HepG2 (cell line): Measurements from ENCODE around the gene PHF10. TPM values are rescaled to one million over a fixed set of nuclear protein-coding genes. Genes with fewer than 3 reads are reported as not detected.

Experiments
- FOXA1 ChIP-seq, 2 experiments: fragments of 450-650 bp in 1 of 2; sonication (generic) in 1 of 2; formaldehyde crosslinking in 1 of 2; IDR thresholded peaks; 2 replicates each; pipeline versions ENCODE4 v1.4.0 to v1.6.1; 2016 to 2020; ENCODE audit warnings: missing genetic modification reagents in 1 of 2
- GTF2F1 ChIP-seq: fragments of 150-350 bp; IDR thresholded peaks from 2 replicates; pipeline ENCODE4 v1.6.1; 2014; ENCODE audit warnings: low read length
- HOXA9 ChIP-seq: sonication (generic); formaldehyde crosslinking; IDR thresholded peaks from 2 replicates; pipeline ENCODE4 v1.8.1; 2022; ENCODE audit warnings: missing genetic modification reagents, mild to moderate bottlenecking, moderate library complexity, borderline replicate concordance
- MZF1 ChIP-seq: sonication (generic); formaldehyde crosslinking; IDR thresholded peaks from 2 replicates; pipeline ENCODE4 v1.8.1; 2023; ENCODE audit warnings: mild to moderate bottlenecking, missing genetic modification reagents, borderline replicate concordance
- NFIC ChIP-seq: IDR thresholded peaks from 2 replicates; pipeline ENCODE4 v1.6.1; 2012; ENCODE audit warnings: mild to moderate bottlenecking, low read length, inconsistent platforms
- PCBP2 ChIP-seq: fragments of 200-400 bp; formaldehyde crosslinking; optimal IDR thresholded peaks from 2 replicates; pipeline ENCODE3; 2018; ENCODE audit warnings: low read length, low read depth; ENCODE audit not compliant: poor library complexity, severe bottlenecking
- POLR2A ChIP-seq, 2 experiments: IDR thresholded peaks; 2 replicates each; pipeline ENCODE4 v1.6.1; 2011; ENCODE audit warnings: low read depth in 2 of 2, low read length in 2 of 2, mild to moderate bottlenecking in 1 of 2, moderate library complexity in 1 of 2; ENCODE audit not compliant: insufficient read depth in 1 of 2
- PRPF4 ChIP-seq: fragments of 200-400 bp; formaldehyde crosslinking; IDR thresholded peaks from 2 replicates; pipeline ENCODE4 v1.6.1; 2016; ENCODE audit warnings: low read length, low read depth; ENCODE audit not compliant: poor library complexity, severe bottlenecking
- RARG ChIP-seq: sonication (generic); formaldehyde crosslinking; IDR thresholded peaks from 2 replicates; pipeline ENCODE4 v1.4.0; 2020; ENCODE audit warnings: low read depth, mild to moderate bottlenecking, missing genetic modification reagents
- RXRB ChIP-seq: IDR thresholded peaks from 2 replicates; pipeline ENCODE4 v1.6.1; 2016; ENCODE audit warnings: borderline replicate concordance, missing genetic modification reagents, missing compliant biosample characterization
- SP140L ChIP-seq: sonication (generic); formaldehyde crosslinking; IDR thresholded peaks from 2 replicates; pipeline ENCODE4 v1.4.0; 2020; ENCODE audit warnings: missing genetic modification reagents, borderline replicate concordance
- TBL1XR1 ChIP-seq: fragments of 150-350 bp; IDR thresholded peaks from 2 replicates; pipeline ENCODE4 v1.6.1; 2014; ENCODE audit warnings: borderline replicate concordance, low read length; ENCODE audit not compliant: partially characterized antibody
- ZFAT ChIP-seq: sonication (generic); formaldehyde crosslinking; conservative IDR thresholded peaks from 2 replicates; pipeline ENCODE4 v1.8.1; 2023; ENCODE audit warnings: missing genetic modification reagents, inconsistent platforms
- ZNF136 ChIP-seq: sonication (generic); formaldehyde crosslinking; IDR thresholded peaks from 2 replicates; pipeline ENCODE4 v1.8.1; 2022; ENCODE audit warnings: low read depth, mild to moderate bottlenecking, moderate library complexity, missing genetic modification reagents
- ZNF180 ChIP-seq: sonication (generic); formaldehyde crosslinking; IDR thresholded peaks from 2 replicates; pipeline ENCODE4 v1.4.0; 2020; ENCODE audit warnings: low read depth, missing genetic modification reagents, borderline replicate concordance
- ZNF263 ChIP-seq: sonication (generic); formaldehyde crosslinking; IDR thresholded peaks from 2 replicates; pipeline ENCODE4 v1.4.0; 2020; ENCODE audit warnings: missing genetic modification reagents
- ZNF331 ChIP-seq: sonication (generic); formaldehyde crosslinking; IDR thresholded peaks from 2 replicates; pipeline ENCODE4 v1.4.0; 2020; ENCODE audit warnings: missing genetic modification reagents
- ZNF557 ChIP-seq: sonication (generic); formaldehyde crosslinking; IDR thresholded peaks from 2 replicates; pipeline ENCODE4 v1.4.0; 2020; ENCODE audit warnings: missing genetic modification reagents
- ZNF605 ChIP-seq: sonication (generic); formaldehyde crosslinking; IDR thresholded peaks from 2 replicates; pipeline ENCODE4 v1.8.0; 2022; ENCODE audit warnings: mild to moderate bottlenecking, missing genetic modification reagents
- ZNF703 ChIP-seq: sonication (generic); formaldehyde crosslinking; IDR thresholded peaks from 2 replicates; pipeline ENCODE4 v1.5.1; 2020; ENCODE audit warnings: missing genetic modification reagents, mild to moderate bottlenecking, moderate library complexity, borderline replicate concordance
- ZNF720 ChIP-seq: sonication (generic); formaldehyde crosslinking; IDR thresholded peaks from 2 replicates; pipeline ENCODE4 v1.4.0; 2020; ENCODE audit warnings: missing genetic modification reagents
- ZNF772 ChIP-seq: sonication (generic); formaldehyde crosslinking; IDR thresholded peaks from 2 replicates; pipeline ENCODE4 v1.5.0; 2020; ENCODE audit warnings: mild to moderate bottlenecking, missing genetic modification reagents
- ZNF792 ChIP-seq: IDR thresholded peaks from 2 replicates; pipeline ENCODE4 v1.6.1; 2016
- polyA plus RNA-seq, 8 experiments: library from polyadenylated mRNA; depleted of rRNA in 3 of 8; stranded (reverse) in 7 of 8; unstranded in 1 of 8; fragments of >200 nt; fragmentation: Illumina TruSeq in 4 of 8; extraction: Trizol in 4 of 8; gene quantifications; 2 replicates each; pipeline versions ENCODE4 v1.2.1 to v1.2.3, GENCODE V29; 2011 to 2016; ENCODE audit warnings: low read depth in 4 of 8, missing spikeins in 1 of 8, mixed read lengths in 1 of 8; ENCODE audit not compliant: insufficient read depth in 1 of 8
- total RNA-seq, 5 experiments: library from RNA; depleted of rRNA; stranded (reverse); fragments of >200 nt; fragmentation: Illumina TruSeq; extraction: Trizol; gene quantifications; 2 replicates each; pipeline ENCODE4 v1.2.3, GENCODE V29; 2016; ENCODE audit warnings: low read depth in 1 of 5
- TF ChIP-seq, protein P1 (sequence below): sonication (generic); formaldehyde crosslinking; IDR thresholded peaks from 2 replicates; pipeline ENCODE4 v1.4.0; 2020; ENCODE audit warnings: mild to moderate bottlenecking, missing genetic modification reagents
- TF ChIP-seq, protein P2 (sequence below): sonication (generic); formaldehyde crosslinking; IDR thresholded peaks from 2 replicates; pipeline ENCODE4 v1.8.0; 2022; ENCODE audit warnings: mild to moderate bottlenecking, missing genetic modification reagents, moderate library complexity

The PHF10 gene
- total and polyA plus RNA-seq, 2 of the 13 experiments (the other 11 are each of a cell fraction or from before 2014, with no cell fraction given) = 42.1 to 84.1 TPM

DNA sequence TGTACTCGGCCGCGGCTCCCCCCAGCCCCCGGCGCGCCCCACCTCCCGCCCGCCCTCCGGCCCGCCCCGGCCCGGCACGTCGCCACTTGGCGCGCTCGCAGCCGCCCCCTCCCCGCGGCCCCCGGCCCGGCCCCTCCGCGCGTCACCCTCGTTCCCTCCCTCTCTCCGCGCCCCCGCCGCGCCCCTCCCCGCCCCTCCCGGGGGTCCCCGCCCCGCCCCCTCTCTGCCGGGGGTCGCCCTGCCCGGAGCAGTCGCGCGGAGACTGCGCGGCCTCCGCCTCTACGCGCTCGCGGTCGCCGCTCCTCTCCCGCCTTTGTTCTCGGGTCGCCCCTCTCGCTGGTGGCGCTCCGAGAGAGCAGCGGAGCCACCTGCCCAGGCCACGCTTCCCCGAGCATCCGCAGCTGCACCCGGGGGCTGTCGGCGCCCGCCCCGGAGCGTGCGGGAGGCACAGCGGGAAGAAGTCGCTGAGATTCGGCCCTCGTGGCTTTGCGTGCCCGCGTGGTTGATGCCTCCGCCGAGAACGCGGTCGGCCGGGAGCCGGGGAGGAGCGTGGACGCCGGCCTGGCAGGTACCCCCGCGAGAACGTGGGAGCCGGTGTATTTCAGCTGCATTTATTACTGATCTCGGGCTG is at the start of gene PHF10 (continued):
- TF ChIP-seq, protein P1, sequence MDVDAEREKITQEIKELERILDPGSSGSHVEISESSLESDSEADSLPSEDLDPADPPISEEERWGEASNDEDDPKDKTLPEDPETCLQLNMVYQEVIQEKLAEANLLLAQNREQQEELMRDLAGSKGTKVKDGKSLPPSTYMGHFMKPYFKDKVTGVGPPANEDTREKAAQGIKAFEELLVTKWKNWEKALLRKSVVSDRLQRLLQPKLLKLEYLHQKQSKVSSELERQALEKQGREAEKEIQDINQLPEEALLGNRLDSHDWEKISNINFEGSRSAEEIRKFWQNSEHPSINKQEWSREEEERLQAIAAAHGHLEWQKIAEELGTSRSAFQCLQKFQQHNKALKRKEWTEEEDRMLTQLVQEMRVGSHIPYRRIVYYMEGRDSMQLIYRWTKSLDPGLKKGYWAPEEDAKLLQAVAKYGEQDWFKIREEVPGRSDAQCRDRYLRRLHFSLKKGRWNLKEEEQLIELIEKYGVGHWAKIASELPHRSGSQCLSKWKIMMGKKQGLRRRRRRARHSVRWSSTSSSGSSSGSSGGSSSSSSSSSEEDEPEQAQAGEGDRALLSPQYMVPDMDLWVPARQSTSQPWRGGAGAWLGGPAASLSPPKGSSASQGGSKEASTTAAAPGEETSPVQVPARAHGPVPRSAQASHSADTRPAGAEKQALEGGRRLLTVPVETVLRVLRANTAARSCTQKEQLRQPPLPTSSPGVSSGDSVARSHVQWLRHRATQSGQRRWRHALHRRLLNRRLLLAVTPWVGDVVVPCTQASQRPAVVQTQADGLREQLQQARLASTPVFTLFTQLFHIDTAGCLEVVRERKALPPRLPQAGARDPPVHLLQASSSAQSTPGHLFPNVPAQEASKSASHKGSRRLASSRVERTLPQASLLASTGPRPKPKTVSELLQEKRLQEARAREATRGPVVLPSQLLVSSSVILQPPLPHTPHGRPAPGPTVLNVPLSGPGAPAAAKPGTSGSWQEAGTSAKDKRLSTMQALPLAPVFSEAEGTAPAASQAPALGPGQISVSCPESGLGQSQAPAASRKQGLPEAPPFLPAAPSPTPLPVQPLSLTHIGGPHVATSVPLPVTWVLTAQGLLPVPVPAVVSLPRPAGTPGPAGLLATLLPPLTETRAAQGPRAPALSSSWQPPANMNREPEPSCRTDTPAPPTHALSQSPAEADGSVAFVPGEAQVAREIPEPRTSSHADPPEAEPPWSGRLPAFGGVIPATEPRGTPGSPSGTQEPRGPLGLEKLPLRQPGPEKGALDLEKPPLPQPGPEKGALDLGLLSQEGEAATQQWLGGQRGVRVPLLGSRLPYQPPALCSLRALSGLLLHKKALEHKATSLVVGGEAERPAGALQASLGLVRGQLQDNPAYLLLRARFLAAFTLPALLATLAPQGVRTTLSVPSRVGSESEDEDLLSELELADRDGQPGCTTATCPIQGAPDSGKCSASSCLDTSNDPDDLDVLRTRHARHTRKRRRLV (CRISPR knock-in tag) = peak; percentile 89; the same call in 1 of the 2 replicates
- TF ChIP-seq RXRB (CRISPR knock-in tag) (no peak), ZNF136 (no peak), HOXA9 (CRISPR knock-in tag) (peak; percentile 98), ZNF263 (CRISPR knock-in tag) (no peak), POLR2A (IDR thresholded peaks at IDR 0.05; ENCODE audit: insufficient read depth in 1 of 2, low read depth in 2 of 2, low read length in 2 of 2) (peak in 1 of 2 experiments; percentile 91; a peak in 2 of 4 replicates), RARG (CRISPR knock-in tag) (no peak), ZNF557 (CRISPR knock-in tag) (no peak), PRPF4 (no peak), NFIC (no peak), ZNF180 (CRISPR knock-in tag) (no peak), ZNF772 (CRISPR knock-in tag) (no peak; the same call in 1 of the 2 replicates), ZNF605 (CRISPR knock-in tag) (peak; percentile 98), ZFAT (CRISPR knock-in tag) (no peak), ZNF331 (peak; percentile 41; the same call in 1 of the 2 replicates), FOXA1 (IDR thresholded peaks at IDR 0.05) (no peak), FOXA1 (CRISPR knock-in tag; IDR thresholded peaks at IDR 0.05) (0 out of 2 replicates have a peak, but pooled peaks have one; percentile 26), ZNF703 (peak; percentile 84; the same call in 1 of the 2 replicates), MZF1 (CRISPR knock-in tag) (no peak), ZNF720 (no peak), TBL1XR1 (no peak), SP140L (CRISPR knock-in tag) (peak; percentile 1; the same call in 1 of the 2 replicates), ZNF792 (CRISPR knock-in tag) (peak; percentile 84; the same call in 1 of the 2 replicates), PCBP2 (no peak), GTF2F1 (no peak)
- TF ChIP-seq, protein P2, sequence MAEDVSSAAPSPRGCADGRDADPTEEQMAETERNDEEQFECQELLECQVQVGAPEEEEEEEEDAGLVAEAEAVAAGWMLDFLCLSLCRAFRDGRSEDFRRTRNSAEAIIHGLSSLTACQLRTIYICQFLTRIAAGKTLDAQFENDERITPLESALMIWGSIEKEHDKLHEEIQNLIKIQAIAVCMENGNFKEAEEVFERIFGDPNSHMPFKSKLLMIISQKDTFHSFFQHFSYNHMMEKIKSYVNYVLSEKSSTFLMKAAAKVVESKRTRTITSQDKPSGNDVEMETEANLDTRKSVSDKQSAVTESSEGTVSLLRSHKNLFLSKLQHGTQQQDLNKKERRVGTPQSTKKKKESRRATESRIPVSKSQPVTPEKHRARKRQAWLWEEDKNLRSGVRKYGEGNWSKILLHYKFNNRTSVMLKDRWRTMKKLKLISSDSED (CRISPR knock-in tag) = peak; percentile 95
